Adrenal gland (tissue), 5 donors: ENCODE data around the gene CDC14B.

Experiments
- POLR2A ChIP-seq, 2 donors: fragments of 450-650 bp; IDR thresholded peaks; one replicate each; pipeline ENCODE4 v1.6.1; 2017; ENCODE audit warnings: antibody characterized with exemption in 2 of 2, mild to moderate bottlenecking in 2 of 2, moderate library complexity in 1 of 2
- TF ChIP-seq, protein P1 (sequence below), 6 experiments: fragments of 450-650 bp in 4 of 6; fragments of 200-600 bp in 2 of 6; sonication (generic) in 1 of 6; IDR thresholded peaks; 1 replicate in 5 of 6; 2 replicates in 1 of 6; pipeline versions ENCODE4 v1.5.1 to v1.8.0; 2016 to 2021; ENCODE audit warnings: antibody characterized with exemption in 6 of 6, mild to moderate bottlenecking in 2 of 6, moderate library complexity in 1 of 6
- donor health status: DM: no; HTN: no; CAD: no.

DNA sequence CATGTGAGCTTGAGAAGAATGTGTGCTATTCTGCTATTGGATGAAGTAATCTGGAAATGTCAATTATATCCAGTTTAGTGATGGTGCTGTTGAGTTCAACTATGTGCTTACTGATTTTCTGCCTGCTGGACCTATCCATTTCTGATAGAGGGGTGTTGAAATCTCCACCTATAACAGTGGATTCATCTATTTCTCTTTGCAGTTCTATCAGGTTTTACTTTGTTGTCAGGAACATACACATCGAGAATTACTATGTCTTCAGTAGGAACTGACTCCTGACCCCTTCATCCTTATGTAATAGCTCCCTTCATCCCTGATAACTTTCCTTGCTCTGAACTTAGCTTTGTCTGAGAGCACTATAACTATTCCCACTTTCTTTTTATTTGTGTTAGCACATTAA lies 16.7 kb upstream of the CDC14B start:
- TF ChIP-seq, protein P1, sequence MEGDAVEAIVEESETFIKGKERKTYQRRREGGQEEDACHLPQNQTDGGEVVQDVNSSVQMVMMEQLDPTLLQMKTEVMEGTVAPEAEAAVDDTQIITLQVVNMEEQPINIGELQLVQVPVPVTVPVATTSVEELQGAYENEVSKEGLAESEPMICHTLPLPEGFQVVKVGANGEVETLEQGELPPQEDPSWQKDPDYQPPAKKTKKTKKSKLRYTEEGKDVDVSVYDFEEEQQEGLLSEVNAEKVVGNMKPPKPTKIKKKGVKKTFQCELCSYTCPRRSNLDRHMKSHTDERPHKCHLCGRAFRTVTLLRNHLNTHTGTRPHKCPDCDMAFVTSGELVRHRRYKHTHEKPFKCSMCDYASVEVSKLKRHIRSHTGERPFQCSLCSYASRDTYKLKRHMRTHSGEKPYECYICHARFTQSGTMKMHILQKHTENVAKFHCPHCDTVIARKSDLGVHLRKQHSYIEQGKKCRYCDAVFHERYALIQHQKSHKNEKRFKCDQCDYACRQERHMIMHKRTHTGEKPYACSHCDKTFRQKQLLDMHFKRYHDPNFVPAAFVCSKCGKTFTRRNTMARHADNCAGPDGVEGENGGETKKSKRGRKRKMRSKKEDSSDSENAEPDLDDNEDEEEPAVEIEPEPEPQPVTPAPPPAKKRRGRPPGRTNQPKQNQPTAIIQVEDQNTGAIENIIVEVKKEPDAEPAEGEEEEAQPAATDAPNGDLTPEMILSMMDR (IDR thresholded peaks at IDR 0.05), result no peak
- TF ChIP-seq POLR2A (IDR thresholded peaks at IDR 0.05), result no peak
